T-helper 1 cell treated with Interleukin-12 subunit alpha and Interleukin-12 subunit beta and Interleukin-4 antibody, amounts not matched to agents 30 ng/mL and 1 ng/mL, for 36 hours (primary cell): Measurements from ENCODE around the gene GLO1. TPM values are rescaled to one million over a fixed set of nuclear protein-coding genes. Genes with fewer than 3 reads are reported as not detected.

Experiments
- intact Hi-C: fragments of 100-400 bp; cut with micrococcal nuclease; formaldehyde crosslinking; loops from one replicate; pipeline ENCODE4 v1.15.1; 2024
- total RNA-seq: library from RNA; stranded (reverse); gene quantifications from 2 replicates; pipeline ENCODE4 v1.2.3, GENCODE V29; 2022

Gene GLO1
- total RNA-seq, 1 donor from 2014 or later = 106 TPM

- intact Hi-C loops = loop anchor here (2.0 to 5.0 kb wide), 3 partner anchors 29 to 976 kb away; partner anchors contain the start of genes GLO1 and MDGA1
Measured at GRCh38 chr6:38673397-38674165, 29.4 kb downstream of the GLO1 start.

GRCh38 chr6:38671885-38672467 is 31.0 kb downstream of the GLO1 start:
- intact Hi-C loops = loop anchor here (1.0 to 5.0 kb wide), 7 partner anchors 31 to 975 kb away; partner anchors contain the start of genes GLO1 and MDGA1

- intact Hi-C loops = no loop called here
Measured at GRCh38 chr6:38658418-38659167, 44.4 kb downstream of the GLO1 start.

- intact Hi-C loops = no loop called here
Measured at GRCh38 chr6:38656896-38657295, 46.0 kb downstream of the GLO1 start.

DNA sequence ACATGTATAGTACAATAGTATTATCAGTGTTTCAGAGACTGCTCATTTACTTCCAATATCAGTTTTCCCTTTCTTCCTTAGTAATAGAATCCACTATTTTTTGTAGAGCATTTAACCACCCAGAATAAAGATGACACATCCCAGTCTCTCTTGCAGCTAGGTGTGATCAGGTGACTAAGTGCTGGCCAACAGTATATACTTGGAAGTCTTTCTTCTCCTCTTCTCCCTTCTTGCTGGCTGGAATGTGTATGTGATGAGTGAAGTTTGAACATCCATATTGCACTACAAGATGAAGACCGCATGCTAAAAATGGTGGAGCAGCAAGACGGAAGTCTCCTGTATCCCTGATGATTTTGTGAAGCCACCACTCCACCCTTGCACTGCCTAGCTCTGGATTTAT is 48.7 kb downstream of the GLO1 start:
- intact Hi-C loops = no loop called here

GRCh38 chr6:38651121-38651784 is 51.7 kb downstream of the GLO1 start:
- intact Hi-C loops = no loop called here

DNA sequence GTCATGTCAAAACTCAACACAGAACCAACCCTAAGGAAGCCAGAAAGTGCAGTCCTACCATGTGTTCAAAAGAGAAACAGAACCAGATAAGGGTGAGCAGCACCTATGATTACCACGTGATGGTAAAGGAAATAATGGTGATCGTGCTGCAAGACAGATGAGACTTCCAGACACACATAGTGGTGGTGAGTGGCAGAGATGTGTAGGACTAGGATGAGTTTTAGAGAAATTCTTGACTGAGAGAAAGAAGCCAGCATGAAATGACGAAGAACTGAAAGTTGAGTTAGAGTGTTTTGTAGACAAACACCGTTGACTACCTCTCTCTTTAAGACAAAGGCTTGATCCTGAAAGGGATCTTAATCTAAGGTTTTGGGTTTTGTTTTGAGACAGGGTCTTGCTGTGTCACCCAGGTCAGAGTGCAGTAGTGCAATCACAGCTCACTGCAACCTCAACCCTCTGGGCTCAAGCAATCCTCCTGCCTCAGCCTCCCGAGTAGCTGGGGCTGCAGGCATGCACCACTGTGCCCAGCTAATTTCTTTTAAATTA is 52.7 kb downstream of the GLO1 start:
- intact Hi-C loops = no loop called here

GRCh38 chr6:38649744-38650143 is 53.2 kb downstream of the GLO1 start:
- intact Hi-C loops = no loop called here

DNA sequence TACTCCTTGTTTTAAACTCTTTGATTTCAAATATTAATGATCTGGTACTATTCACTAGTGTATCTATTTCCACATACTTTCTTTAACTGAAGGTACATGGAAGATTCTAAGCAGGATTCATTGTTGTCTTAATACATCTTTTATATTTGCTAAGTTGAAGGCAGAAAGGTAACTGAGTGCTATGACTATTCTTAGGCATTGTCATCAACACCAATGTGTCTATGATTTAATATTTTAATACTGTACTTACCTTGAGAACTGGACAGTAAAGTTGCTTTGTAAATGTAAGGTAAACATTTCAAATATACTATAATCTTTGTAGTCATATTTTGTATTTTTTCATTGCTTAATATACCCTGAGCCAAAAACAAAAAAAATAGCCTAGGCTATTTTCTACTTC is 54.3 kb downstream of the GLO1 start:
- intact Hi-C loops = no loop called here

GRCh38 chr6:38646166-38646878 is 56.6 kb downstream of the GLO1 start:
- intact Hi-C loops = no loop called here

DNA sequence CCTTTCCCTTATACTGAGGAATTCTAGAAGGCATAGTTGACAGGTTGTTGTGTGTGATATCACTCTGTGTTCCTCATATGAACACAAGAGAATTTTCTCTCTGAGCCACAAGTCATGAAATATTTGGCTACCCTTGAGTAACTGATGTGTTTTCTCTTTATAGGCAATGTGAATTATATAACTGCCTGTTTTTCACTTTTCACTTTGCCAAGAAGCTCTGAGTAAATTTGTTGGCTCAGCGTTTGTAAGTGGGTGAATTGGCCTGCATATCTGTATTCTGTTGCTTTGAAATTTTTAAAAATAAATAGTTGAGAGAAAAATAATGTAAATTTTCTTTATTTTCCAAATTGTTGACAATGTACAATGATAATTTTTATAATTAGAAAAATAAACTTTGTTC is 58.0 kb downstream of the GLO1 start:
- intact Hi-C loops = no loop called here

GRCh38 chr6:38640216-38640909 is 62.6 kb downstream of the GLO1 start:
- intact Hi-C loops = loop anchor here (1.0 kb wide), 2 partner anchors 32 to 63 kb away; partner anchors contain the start of gene GLO1

GRCh38 chr6:38639498-38640215 is 63.3 kb downstream of the GLO1 start, which contains the start of gene BTBD9:
Gene BTBD9 (minus strand): TSS chr6:38639929.
- intact Hi-C loops = loop anchor here (1.0 to 5.0 kb wide), 7 partner anchors 33 to 1206 kb away; partner anchors contain the start of genes CMTR1, GLO1, SAYSD1 and ZFAND3

DNA sequence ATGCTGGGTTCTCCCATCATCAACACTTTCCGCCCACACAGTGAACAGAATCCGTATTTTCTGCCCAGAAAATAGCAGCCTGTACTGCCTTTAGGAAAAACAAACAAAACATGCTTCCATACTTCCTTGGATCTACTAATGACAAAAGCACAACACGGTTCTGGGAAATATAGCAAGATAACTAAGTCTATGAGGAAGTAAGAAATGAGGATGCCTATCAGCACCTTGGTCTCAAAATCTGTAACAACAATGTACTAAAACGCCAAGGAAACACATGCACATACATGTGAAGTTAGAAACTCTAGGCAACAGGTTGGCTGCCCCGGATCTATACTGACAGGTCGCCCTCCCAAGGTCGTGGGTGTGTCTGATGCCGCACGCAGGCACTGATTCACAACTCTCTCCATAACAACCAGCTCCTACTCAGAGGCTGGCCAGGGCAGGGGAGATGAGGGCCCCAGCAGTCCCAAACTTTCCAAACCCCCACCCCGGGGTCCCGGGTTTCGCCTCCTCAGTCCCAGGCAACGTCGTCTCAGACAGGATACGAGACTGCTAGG is 63.9 kb downstream of the GLO1 start:
- intact Hi-C loops = loop anchor here (1.0 to 5.0 kb wide), 5 partner anchors 67 to 1206 kb away; partner anchors contain the start of genes CMTR1, SAYSD1 and ZFAND3

GRCh38 chr6:38637756-38638155 is 65.2 kb downstream of the GLO1 start:
- intact Hi-C loops = loop anchor here (2.0 to 5.0 kb wide), 2 partner anchors 75 to 820 kb away; partner anchors contain the start of gene ZFAND3

GRCh38 chr6:38636027-38636426 is 66.9 kb downstream of the GLO1 start:
- intact Hi-C loops = loop anchor here (5.0 kb wide), 1 partner anchor 819 kb away; the partner anchor contains the start of gene ZFAND3

DNA sequence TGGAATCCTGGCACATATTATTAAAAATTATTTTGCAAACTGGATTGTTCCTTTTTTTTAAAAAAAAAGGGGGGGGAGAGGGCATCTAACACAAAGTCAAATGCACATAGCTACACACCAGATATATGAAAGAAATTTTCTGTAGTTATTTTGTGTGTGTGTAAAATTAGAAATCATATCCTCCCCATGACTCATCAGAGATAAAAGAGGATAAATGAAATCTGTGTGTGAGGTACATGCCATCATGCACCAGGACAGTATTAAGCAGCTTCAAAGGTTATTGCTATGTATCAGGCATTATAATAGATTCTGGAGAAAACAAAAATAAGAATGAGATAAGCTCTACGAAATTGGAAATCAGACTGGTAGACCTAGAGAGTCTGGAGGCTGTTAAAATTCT is 68.4 kb downstream of the GLO1 start:
- intact Hi-C loops = no loop called here

- intact Hi-C loops = no loop called here
Measured at GRCh38 chr6:38632490-38632889, 70.5 kb downstream of the GLO1 start.
